Measurements from ENCODE around the gene IFNL3.
"Not testable (repeated sequence)": the region's sequence is repeated elsewhere in the genome, so short reads cannot be mapped to it uniquely, and the experiment has no call there.

The IFNL3 gene

GRCh38 chr19:39244410-39245100 is at the start of gene IFNL3:
IFNL3 (minus strand) TSS chr19:39245006; CDS start chr19:39244967, 39 bp downstream.
- not testable (repeated sequence) for DNase-seq

GRCh38 chr19:39293394-39293793 is 48.6 kb upstream of the IFNL3 start:
- no peak for DNase-seq

GRCh38 chr19:39284032-39284431 is 39.2 kb upstream of the IFNL3 start:
- DNase-seq, result no peak

GRCh38 chr19:39282021-39282420 is 37.2 kb upstream of the IFNL3 start:
- DNase-seq, result no peak

- no peak for DNase-seq
Observed at GRCh38 chr19:39277598-39277997, 32.8 kb upstream of the IFNL3 start.

GRCh38 chr19:39276740-39277139 is 31.9 kb upstream of the IFNL3 start:
- no peak for DNase-seq

GRCh38 chr19:39275578-39275977 is 30.8 kb upstream of the IFNL3 start:
- no peak for DNase-seq

GRCh38 chr19:39273859-39274258 is 29.1 kb upstream of the IFNL3 start:
- DNase-seq, result not testable (repeated sequence)

GRCh38 chr19:39270036-39270871 is 25.4 kb upstream of the IFNL3 start:
- no peak for DNase-seq

- not testable (repeated sequence) for DNase-seq
Observed at GRCh38 chr19:39269369-39269768, 24.6 kb upstream of the IFNL3 start.

- DNase-seq, result not testable (repeated sequence)
Observed at GRCh38 chr19:39268531-39269223, 23.9 kb upstream of the IFNL3 start.

GRCh38 chr19:39268085-39268484 is 23.3 kb upstream of the IFNL3 start, which contains the start of gene IFNL2:
IFNL2 (plus strand) TSS chr19:39268396; CDS start chr19:39268569, 173 bp downstream.
- DNase-seq, result not testable (repeated sequence)

GRCh38 chr19:39265321-39265916 is 20.6 kb upstream of the IFNL3 start:
- DNase-seq, result peak in 1 of 2 experiments; percentile 38

GRCh38 chr19:39264306-39265290 is 19.8 kb upstream of the IFNL3 start:
- no peak for DNase-seq

GRCh38 chr19:39263912-39264305 is 19.1 kb upstream of the IFNL3 start:
- DNase-seq, result no peak

- DNase-seq, result no peak
Observed at GRCh38 chr19:39262496-39262895, 17.7 kb upstream of the IFNL3 start.

- DNase-seq, result no peak
Observed at GRCh38 chr19:39261704-39262103, 16.9 kb upstream of the IFNL3 start.

GRCh38 chr19:39257227-39257626 is 12.4 kb upstream of the IFNL3 start:
- DNase-seq, result no peak

GRCh38 chr19:39254531-39255345 is 9.9 kb upstream of the IFNL3 start:
- DNase-seq, result no peak

- no peak for DNase-seq
Observed at GRCh38 chr19:39253374-39254149, 8.8 kb upstream of the IFNL3 start.
